Ureter (tissue), 1 donor: ENCODE results near the gene LRRFIP1. TPM values are rescaled to one million over a fixed set of nuclear protein-coding genes. Genes with fewer than 3 reads are reported as not detected.
"Not testable (repeated sequence)": the region's sequence is repeated elsewhere in the genome, so short reads cannot be mapped to it uniquely, and the experiment has no call there.

Experiments used
- DNase-seq: peaks from one replicate; pipeline ENCODE4 v3.0.0-alpha.2; 2020; ENCODE audit warnings: low spot score
- total RNA-seq: library from RNA; stranded (reverse); gene quantifications from one replicate; pipeline ENCODE4 v1.2.4, GENCODE V29; 2023
- donor health status: DM: yes; HTN: yes; CAD: no.

The LRRFIP1 gene
- total RNA-seq, 1 donor from 2014 or later = 207 TPM

- no peak for DNase-seq
Observed at GRCh38 chr2:237596520-237597195, 30.7 kb upstream of the LRRFIP1 start.

GRCh38 chr2:237597196-237598145, 29.9 kb upstream of the LRRFIP1 start:
- DNase-seq = no peak

- DNase-seq = no peak
Observed at GRCh38 chr2:237598468-237599208, 28.7 kb upstream of the LRRFIP1 start.

- DNase-seq = no peak
Observed at GRCh38 chr2:237599465-237600110, 27.8 kb upstream of the LRRFIP1 start.

- peak; percentile 69 for DNase-seq
Observed at GRCh38 chr2:237600205-237600846, 27.1 kb upstream of the LRRFIP1 start.

- DNase-seq = no peak
Observed at GRCh38 chr2:237601453-237602116, 25.8 kb upstream of the LRRFIP1 start.

GRCh38 chr2:237602409-237602808, 25.0 kb upstream of the LRRFIP1 start:
- no peak for DNase-seq

GRCh38 chr2:237603049-237603717, 24.2 kb upstream of the LRRFIP1 start:
- DNase-seq = no peak

GRCh38 chr2:237603718-237604362, 23.5 kb upstream of the LRRFIP1 start:
- DNase-seq = no peak

- DNase-seq = no peak
Observed at GRCh38 chr2:237604391-237604790, 23.0 kb upstream of the LRRFIP1 start.

GRCh38 chr2:237604960-237605359, 22.4 kb upstream of the LRRFIP1 start:
- no peak for DNase-seq

GRCh38 chr2:237606522-237606921, 20.9 kb upstream of the LRRFIP1 start:
- DNase-seq = not testable (repeated sequence)

GRCh38 chr2:237612527-237613357, 14.6 kb upstream of the LRRFIP1 start:
- DNase-seq = no peak

GRCh38 chr2:237613679-237614078, 13.7 kb upstream of the LRRFIP1 start:
- DNase-seq = no peak

GRCh38 chr2:237614151-237614720, 13.2 kb upstream of the LRRFIP1 start:
- DNase-seq = no peak

GRCh38 chr2:237615631-237616249, 11.6 kb upstream of the LRRFIP1 start:
- DNase-seq = no peak

- no peak for DNase-seq
Observed at GRCh38 chr2:237616373-237616733, 11.0 kb upstream of the LRRFIP1 start.
